Measurements from ENCODE around the gene PDCD1LG2.

The PDCD1LG2 gene

DNA sequence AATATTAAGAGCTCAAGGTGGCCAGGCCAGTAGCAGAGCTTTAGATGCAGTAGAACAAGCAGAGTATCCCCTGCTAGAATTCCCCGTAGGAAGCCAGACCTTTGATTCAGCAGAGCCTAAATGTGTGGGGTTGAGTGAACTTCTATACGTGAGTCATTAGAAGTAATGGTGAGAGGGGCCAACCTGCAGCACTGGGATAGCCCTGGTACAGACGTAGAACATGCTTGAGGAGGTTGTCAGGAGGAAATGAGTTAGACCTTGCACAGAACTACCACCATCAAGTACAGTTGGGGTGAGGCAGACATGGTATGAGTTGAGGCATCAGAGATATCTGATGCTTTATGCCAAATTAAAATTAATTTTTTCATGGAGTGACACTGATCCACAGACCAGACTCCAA is 42.0 kb downstream of the PDCD1LG2 start:
- no peaks in the 10 kb centered on the region for H3K9me3 ChIP-seq (replicated peaks in 1 of 11)
- H3K27me3 ChIP-seq = no peaks in the 10 kb centered on the region
- no peak overlapping the region for H3K4me3 ChIP-seq
- H3K4me1 ChIP-seq = peaks cover 0 to 40% (median 1%) of the 10 kb centered on the region in 10 experiments; a peak in 11 of 20 replicates
- no peak overlapping the region for H3K27ac ChIP-seq
- no peak for TF ChIP-seq Cebpa-rat (IDR thresholded peaks at IDR 0.05)
- H4K20me1 ChIP-seq = no peaks in the 10 kb centered on the region
- H3K9ac ChIP-seq = no peak overlapping the region
- no peak overlapping the region for H3K4me2 ChIP-seq
- no peaks in the 10 kb centered on the region for H3K36me3 ChIP-seq

DNA sequence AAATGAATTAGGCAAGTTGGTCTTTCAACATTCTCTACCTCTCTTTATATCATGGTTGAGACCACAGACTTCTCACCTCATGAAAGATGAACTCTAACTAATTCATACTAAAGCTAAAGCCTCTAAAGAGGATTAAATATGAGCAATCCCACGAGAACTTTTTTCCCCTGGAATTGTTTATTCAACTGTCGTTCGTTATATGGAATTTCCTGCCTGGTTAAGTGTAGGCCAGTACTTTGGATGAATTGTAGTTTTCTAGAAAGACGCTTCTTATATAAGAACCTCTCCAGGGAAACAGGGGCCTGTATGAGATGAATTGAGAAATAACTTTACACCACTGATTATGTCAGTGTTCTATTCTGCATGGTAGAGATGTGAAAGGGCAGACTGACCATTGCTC is 42.9 kb downstream of the PDCD1LG2 start:
- Histone ChIP-seq H3K4me2 (no peak overlapping the region), H3K27ac (no peak overlapping the region)
- no peak for TF ChIP-seq Cebpa-rat (IDR thresholded peaks at IDR 0.05)

DNA sequence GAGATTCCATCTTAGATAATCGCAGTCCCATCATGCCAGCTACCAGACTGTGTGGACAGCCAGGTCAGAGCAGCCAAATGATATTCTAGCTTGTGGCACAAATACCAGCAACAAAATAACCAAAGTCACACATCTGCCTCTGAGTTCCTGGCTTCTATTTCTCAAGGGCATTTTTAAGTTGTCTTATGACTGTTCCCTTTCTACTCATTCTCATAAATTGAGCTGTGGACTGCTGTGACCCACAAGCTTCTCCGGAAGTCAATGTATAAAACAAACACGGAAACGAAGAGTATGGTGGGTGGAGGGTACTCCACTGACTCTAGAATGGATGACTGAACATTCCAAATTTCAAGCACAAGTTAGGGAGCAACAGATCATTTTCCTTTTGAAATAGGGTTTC is 43.9 kb downstream of the PDCD1LG2 start:
- Histone ChIP-seq H3K9me3 (replicated peaks in 1 of 11) (no peaks in the 10 kb centered on the region), H3K27ac (no peak overlapping the region), H3K4me1 (peaks cover 15 to 51% (median 21%) of the 10 kb centered on the region in 10 experiments), H4K20me1 (no peaks in the 10 kb centered on the region), H3K4me2 (no peak overlapping the region), H3K36me3 (no peaks in the 10 kb centered on the region), H3K4me3 (no peak overlapping the region), H3K9ac (no peak overlapping the region), H3K27me3 (no peaks in the 10 kb centered on the region)
- TF ChIP-seq Cebpa-rat (IDR thresholded peaks at IDR 0.05) = no peak

More for the DNA sequence above, 42.9 kb downstream of the PDCD1LG2 start:
- no peaks in the 10 kb centered on the region for H4K20me1 ChIP-seq
- H3K27me3 ChIP-seq = no peaks in the 10 kb centered on the region
- H3K9ac ChIP-seq = no peak overlapping the region
- H3K4me1 ChIP-seq = peaks cover 7 to 50% (median 10%) of the 10 kb centered on the region in 10 experiments
- H3K9me3 ChIP-seq (replicated peaks in 1 of 11) = no peaks in the 10 kb centered on the region
- H3K4me3 ChIP-seq = no peak overlapping the region
- no peaks in the 10 kb centered on the region for H3K36me3 ChIP-seq

DNA sequence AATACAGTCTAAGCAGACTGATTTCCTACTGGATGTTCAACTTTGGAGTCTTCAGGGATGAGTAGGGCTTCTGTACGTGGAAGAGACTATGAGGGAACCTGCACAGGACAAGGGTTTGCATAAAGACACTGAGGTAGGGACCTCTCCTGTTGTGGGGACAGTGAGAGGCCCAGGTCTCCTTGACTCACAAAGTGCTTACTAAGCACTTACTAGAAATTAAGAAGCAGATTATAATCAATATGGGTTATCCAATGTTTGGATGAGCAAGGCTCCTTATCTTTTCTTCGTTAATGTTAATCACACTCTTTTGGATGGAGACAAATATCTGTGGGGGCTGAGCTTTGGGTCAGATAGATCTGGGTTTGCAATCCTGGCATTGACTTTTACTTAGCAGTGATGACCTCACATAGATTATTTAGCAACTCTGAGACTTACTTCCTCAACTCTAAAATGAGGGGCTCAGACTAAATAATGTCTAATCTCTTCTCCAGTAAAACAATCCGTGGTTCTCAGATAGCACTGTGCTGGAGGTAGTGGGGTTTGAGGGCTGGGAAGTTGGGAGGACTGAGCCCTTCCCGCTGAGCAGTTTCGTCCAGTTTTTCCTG is 45.9 kb downstream of the PDCD1LG2 start:
- Histone ChIP-seq H3K9ac (no peak overlapping the region), H3K4me1 (peaks cover 15 to 55% (median 26%) of the 10 kb centered on the region in 10 experiments), H3K36me3 (no peaks in the 10 kb centered on the region), H3K27me3 (no peaks in the 10 kb centered on the region), H3K27ac (peak overlapping the region in 3 of 11 experiments; percentile 9 to 69 (median 26); a peak in 4 of 22 replicates), H3K9me3 (replicated peaks in 1 of 11) (no peaks in the 10 kb centered on the region), H3K4me2 (peak overlapping the region in 3 of 11 experiments; percentile 33 to 80 (median 74); a peak in 5 of 22 replicates), H3K4me3 (no peak overlapping the region), H4K20me1 (no peaks in the 10 kb centered on the region)
- no peak for TF ChIP-seq Cebpa-rat (IDR thresholded peaks at IDR 0.05)

DNA sequence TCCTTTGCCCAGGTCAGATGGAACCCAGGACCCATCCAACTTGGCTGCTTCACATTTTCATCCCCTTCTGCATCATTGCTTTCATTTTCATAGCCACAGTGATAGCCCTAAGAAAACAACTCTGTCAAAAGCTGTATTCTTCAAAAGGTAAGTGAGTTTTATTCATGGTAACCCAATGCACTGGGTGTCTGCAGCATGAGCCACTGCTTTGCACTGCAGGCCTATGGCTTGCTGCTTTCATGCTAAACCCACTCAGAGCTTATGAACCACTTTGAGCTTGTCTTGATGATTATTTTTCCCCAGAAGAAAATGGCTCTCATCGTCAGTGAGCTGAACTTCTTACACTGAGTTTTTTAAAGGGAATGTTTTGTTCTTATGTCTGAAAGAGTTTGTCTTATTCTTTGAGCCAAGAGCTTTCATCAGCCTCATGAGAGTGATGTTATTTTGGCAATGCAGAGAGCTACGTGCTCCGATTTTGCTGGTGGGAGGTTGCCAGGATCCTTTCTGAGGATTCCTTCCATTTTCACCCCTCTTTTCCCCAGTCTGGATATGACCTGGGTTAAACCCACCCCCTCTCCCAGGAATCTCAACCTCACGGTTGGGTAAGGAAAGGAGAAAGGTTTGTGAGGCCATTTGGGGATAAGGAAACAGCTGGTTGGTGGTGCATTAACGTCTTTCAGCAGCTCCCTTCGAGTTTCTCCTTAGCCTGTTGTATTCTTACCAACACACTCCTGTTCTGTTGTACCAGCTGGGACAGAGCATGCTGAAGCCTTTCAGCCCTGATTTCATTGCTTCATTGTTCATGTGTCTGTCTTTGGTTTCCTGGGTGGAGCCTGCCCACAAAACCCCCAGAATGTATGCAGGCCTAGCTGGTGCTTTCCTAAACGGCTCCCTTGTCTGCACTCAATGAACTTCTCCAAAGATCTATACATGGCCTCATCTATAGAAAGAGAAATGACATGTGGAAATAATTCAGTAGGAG is 47.6 kb downstream of the PDCD1LG2 start:
- peak overlapping the region; percentile 46 to 80 (median 56) for H3K4me2 ChIP-seq
- peak overlapping the region in 6 of 11 experiments; percentile 2 to 27 (median 18); a peak in 3 of 22 replicates for H3K9ac ChIP-seq

DNA sequence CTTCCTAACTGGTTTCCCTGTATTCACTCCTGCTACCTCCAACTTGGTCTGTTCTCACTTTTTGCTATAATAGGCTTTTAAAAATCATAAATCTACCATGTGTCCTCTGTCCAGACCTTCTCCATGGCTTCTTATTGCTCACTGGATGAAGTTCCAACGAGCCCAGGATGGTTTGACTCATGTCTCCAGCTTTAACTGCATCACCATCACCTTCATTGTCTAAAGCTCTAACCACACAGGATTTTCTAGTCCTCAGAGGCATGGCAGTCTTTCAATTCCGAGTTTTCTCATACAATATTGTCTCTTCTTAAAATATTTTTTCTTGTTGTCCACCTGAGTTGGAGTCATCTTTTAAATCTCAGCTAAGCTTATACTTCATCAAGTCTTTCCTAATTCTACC is 49.3 kb downstream of the PDCD1LG2 start:
- TF ChIP-seq Cebpa-rat (IDR thresholded peaks at IDR 0.05) = no peak
- Histone ChIP-seq H3K9me3 (replicated peaks in 1 of 11) (peaks cover 0 to 9% (median 6%) of the 10 kb centered on the region in 11 experiments; a peak in 6 of 22 replicates), H3K27ac (no peak overlapping the region; a peak in 2 of 22 replicates), H3K4me2 (peak overlapping the region in 4 of 11 experiments; percentile 52 to 80 (median 69); a peak in 7 of 22 replicates), H3K9ac (no peak overlapping the region), H4K20me1 (no peaks in the 10 kb centered on the region), H3K36me3 (no peaks in the 10 kb centered on the region), H3K4me3 (no peak overlapping the region), H3K4me1 (peaks cover 15 to 82% (median 38%) of the 10 kb centered on the region in 10 experiments), H3K27me3 (no peaks in the 10 kb centered on the region)

More for the DNA sequence above, 47.6 kb downstream of the PDCD1LG2 start:
- Histone ChIP-seq H3K4me3 (no peak overlapping the region), H3K27ac (peak overlapping the region; percentile 37 to 69 (median 56); a peak in 20 of 22 replicates), H3K9me3 (replicated peaks in 1 of 11) (peaks cover 0 to 9% (median 6%) of the 10 kb centered on the region in 11 experiments; a peak in 6 of 22 replicates), H3K4me1 (peaks cover 15 to 65% (median 28%) of the 10 kb centered on the region in 10 experiments), H3K36me3 (no peaks in the 10 kb centered on the region), H4K20me1 (no peaks in the 10 kb centered on the region), H3K27me3 (no peaks in the 10 kb centered on the region)
- TF ChIP-seq Cebpa-rat (IDR thresholded peaks at IDR 0.05) = 0 out of 22 replicates have a peak, but pooled peaks of 1 of the 11 experiments have one; percentile 23

DNA sequence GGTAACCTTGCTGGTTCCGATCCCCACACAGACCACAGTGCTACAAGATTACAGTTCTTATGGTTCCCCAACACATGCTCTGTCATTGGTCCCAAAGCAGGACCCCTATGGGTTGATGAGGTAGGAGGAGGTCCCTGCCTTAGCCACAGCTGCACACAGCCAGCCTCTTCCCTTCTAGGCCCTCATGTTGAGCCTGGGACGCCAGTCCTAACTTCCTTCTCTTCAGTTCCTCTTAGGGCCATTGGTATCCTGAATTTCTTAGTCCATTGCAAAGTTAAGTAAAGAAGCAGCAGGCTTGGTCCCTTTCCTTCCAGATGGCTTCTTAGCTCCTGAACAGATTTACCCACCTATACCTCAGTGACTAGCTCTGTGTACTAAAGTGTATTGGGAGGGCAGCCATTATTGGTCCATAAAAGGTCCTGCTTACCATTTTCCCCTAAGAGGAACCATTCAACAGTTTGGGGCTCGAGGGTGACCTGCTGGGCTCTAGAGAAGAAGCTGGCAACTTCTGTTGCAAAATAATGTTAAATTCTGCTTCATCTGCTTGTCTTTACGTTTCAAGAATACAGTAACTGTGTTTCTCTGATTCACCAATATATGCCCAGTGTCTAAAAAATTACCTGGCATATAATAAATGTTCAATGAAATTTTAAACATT is 50.2 kb downstream of the PDCD1LG2 start:
- H3K9me3 ChIP-seq (replicated peaks in 1 of 11) = peaks cover 0 to 9% (median 6%) of the 10 kb centered on the region in 11 experiments; a peak in 6 of 22 replicates
- H3K27ac ChIP-seq = peak overlapping the region in 4 of 11 experiments; percentile 8 to 27 (median 10); a peak in 3 of 22 replicates
- no peaks in the 10 kb centered on the region for H3K27me3 ChIP-seq

DNA sequence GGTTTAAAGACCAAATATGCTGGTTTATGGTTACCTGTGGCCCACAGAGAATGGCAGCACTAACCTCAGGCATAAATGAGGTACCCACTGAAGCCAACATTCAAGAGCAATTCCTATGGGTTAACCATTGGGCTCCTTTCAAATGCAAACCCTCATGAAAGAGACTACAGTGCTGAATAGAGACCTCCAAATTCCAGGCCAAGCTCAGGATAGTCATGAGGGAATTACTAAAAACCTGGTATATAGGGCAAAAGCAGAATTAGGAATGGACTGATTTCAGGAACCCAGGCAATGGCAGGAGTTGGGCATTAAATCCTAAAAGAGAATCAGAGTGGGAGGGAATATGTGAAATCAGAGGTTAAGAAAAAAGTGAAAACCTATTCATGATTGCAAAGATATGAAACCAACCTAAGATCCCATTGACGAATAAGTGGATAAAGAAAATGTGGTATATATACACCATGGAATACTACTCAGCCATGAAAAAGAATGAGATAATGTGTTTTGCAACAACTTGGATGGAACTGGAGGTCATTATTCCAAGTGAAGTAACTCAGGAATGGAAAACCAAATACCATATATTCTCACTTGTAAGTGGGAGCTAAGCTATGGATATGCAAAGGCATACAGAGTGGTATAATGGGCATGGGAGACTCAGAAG is 51.6 kb downstream of the PDCD1LG2 start:
- H3K9me3 ChIP-seq (replicated peaks in 1 of 11) = peaks cover 0 to 9% (median 6%) of the 10 kb centered on the region in 11 experiments; a peak in 6 of 22 replicates
- TF ChIP-seq Cebpa-rat (IDR thresholded peaks at IDR 0.05) = no peak

More for the DNA sequence above, 50.2 kb downstream of the PDCD1LG2 start:
- H3K4me2 ChIP-seq = peak overlapping the region in 3 of 11 experiments; percentile 36 to 80 (median 74); a peak in 6 of 22 replicates
- H4K20me1 ChIP-seq = no peaks in the 10 kb centered on the region
- no peak for TF ChIP-seq Cebpa-rat (IDR thresholded peaks at IDR 0.05)
- H3K4me3 ChIP-seq = no peak overlapping the region
- no peaks in the 10 kb centered on the region for H3K36me3 ChIP-seq
- no peak overlapping the region for H3K9ac ChIP-seq
- peaks cover 15 to 82% (median 38%) of the 10 kb centered on the region in 10 experiments for H3K4me1 ChIP-seq

More for the DNA sequence above, 51.6 kb downstream of the PDCD1LG2 start:
- Histone ChIP-seq H3K27me3 (no peaks in the 10 kb centered on the region), H3K4me1 (peaks cover 27 to 81% (median 50%) of the 10 kb centered on the region in 10 experiments), H3K36me3 (no peaks in the 10 kb centered on the region), H4K20me1 (no peaks in the 10 kb centered on the region), H3K9ac (no peak overlapping the region), H3K4me2 (0 out of 22 replicates have a peak overlapping the region, but pooled peaks of 1 of the 11 experiments have one; percentile 80), H3K4me3 (no peak overlapping the region), H3K27ac (no peak overlapping the region; a peak in 1 of 22 replicates)
